Sigmoid colon (tissue), 7 donors: ENCODE data around the gene TXNDC2. TPM values are rescaled to one million over a fixed set of nuclear protein-coding genes. Genes with fewer than 3 reads are reported as not detected.

Experiments used
- DNase-seq: peaks from one replicate; pipeline ENCODE4 v3.0.0-alpha.2; 2019
- H3K27ac ChIP-seq, 4 donors: fragments of 200-600 bp; sonication (generic); one replicate each; pipeline ENCODE4 v1.5.1; 2016 to 2019; ENCODE audit warnings: mild to moderate bottlenecking in 1 of 4
- H3K27me3 ChIP-seq, 3 donors: fragments of 200-600 bp; sonication (generic); one replicate each; pipeline ENCODE4 v1.5.1; 2019; ENCODE audit warnings: mild to moderate bottlenecking in 1 of 3
- H3K36me3 ChIP-seq, 4 donors: fragments of 200-600 bp; sonication (generic); one replicate each; pipeline ENCODE4 v1.5.1; 2016 to 2019
- H3K4me1 ChIP-seq, 4 donors: fragments of 200-600 bp; sonication (generic); one replicate each; pipeline ENCODE4 v1.5.1; 2017 to 2019
- H3K4me3 ChIP-seq, 4 donors: fragments of 200-600 bp; sonication (generic); one replicate each; pipeline ENCODE4 v1.5.1; 2017 to 2019; ENCODE audit warnings: mild to moderate bottlenecking in 2 of 4, moderate library complexity in 1 of 4
- H3K9me3 ChIP-seq, 4 donors: fragments of 200-600 bp in 3 of 4; sonication (generic) in 3 of 4; one replicate each; pipeline versions ENCODE4 v1.5.1 to v1.6.1; 2013 to 2019
- EP300 ChIP-seq, 4 donors: sonication (generic); formaldehyde crosslinking; IDR thresholded peaks; one replicate each; pipeline ENCODE4 v1.6.1; 2017; ENCODE audit warnings: antibody characterized with exemption in 4 of 4
- POLR2A ChIP-seq, 2 donors: fragments of 450-650 bp; IDR thresholded peaks; one replicate each; pipeline ENCODE4 v1.6.1; 2016; ENCODE audit warnings: antibody characterized with exemption in 2 of 2, mild to moderate bottlenecking in 2 of 2, moderate library complexity in 2 of 2
- POLR2AphosphoS5 ChIP-seq, 4 donors: sonication (generic); formaldehyde crosslinking; IDR thresholded peaks; one replicate each; pipeline ENCODE4 v1.6.1; 2017; ENCODE audit warnings: antibody characterized with exemption in 4 of 4
- WGBS, 2 donors: extraction: QIAGEN DNeasy Blood & Tissue Kit; methylation state at CpG; one replicate each; pipeline ENCODE4 v1.1.7; 2013; 5-methylcytosine and 5-hydroxymethylcytosine counted together
- intact Hi-C: fragments of 100-400 bp; cut with DNase I; formaldehyde crosslinking; loops from one replicate; pipeline ENCODE4 v1.15.1; 2023
- polyA plus RNA-seq, 3 donors: library from polyadenylated mRNA; stranded (reverse); fragments of 200-250 nt; gene quantifications; one replicate each; pipeline ENCODE4 v1.2.3, GENCODE V29; 2013
- total RNA-seq, 4 donors: library from RNA; depleted of rRNA; stranded (reverse); fragments of >200 nt; gene quantifications; one replicate each; pipeline ENCODE4 v1.1.0, GENCODE V29; 2016
- TF ChIP-seq, protein P1 (sequence below), 4 experiments: fragments of 450-650 bp in 3 of 4; fragments of 200-600 bp in 1 of 4; IDR thresholded peaks; one replicate each; pipeline ENCODE4 v1.5.1; 2016 to 2019; ENCODE audit warnings: antibody characterized with exemption in 4 of 4, mild to moderate bottlenecking in 3 of 4, moderate library complexity in 2 of 4
- donor health status: healthy with polysubstance abuse.
- donor health status: Bipolar disorder and iron deficiency.
- donor health status: healthy.

Gene TXNDC2
- total and polyA plus RNA-seq, 7 donors = 0.04 TPM; not detected in 6

DNA sequence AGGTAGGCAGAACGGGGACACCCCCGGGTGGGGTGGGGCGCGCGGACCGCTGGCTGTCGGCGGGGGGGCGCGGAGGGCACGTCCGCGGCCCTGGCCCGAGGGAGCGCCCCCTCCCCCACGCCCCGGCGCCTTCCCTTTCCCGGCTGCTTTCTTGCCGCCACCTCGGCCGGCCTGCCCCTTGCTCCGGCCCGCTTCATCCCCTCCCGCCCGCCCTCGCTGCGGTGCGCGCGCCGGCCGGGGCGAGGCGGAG is 28.5 kb downstream of the TXNDC2 start:
- intact Hi-C loops = loop anchor here (2.0 to 10.0 kb wide), 5 partner anchors 59 to 339 kb away; partner anchors contain the start of genes PPP4R1 and RAB31
- Histone ChIP-seq H3K4me3 (peak overlapping the region; percentile 89 to 95 (median 90)), H3K4me1 (peaks cover 0 to 46% (median 40%) of the 10 kb centered on the region in 4 donors), H3K36me3 (no peaks in the 10 kb centered on the region), H3K27ac (peak overlapping the region; percentile 98 to 100 (median 100)), H3K27me3 (no peaks in the 10 kb centered on the region), H3K9me3 (no peaks in the 10 kb centered on the region)
- TF ChIP-seq POLR2AphosphoS5 (IDR thresholded peaks at IDR 0.05) (no peak), POLR2A (IDR thresholded peaks at IDR 0.05) (no peak), EP300 (IDR thresholded peaks at IDR 0.05) (no peak)
- TF ChIP-seq, protein P1, sequence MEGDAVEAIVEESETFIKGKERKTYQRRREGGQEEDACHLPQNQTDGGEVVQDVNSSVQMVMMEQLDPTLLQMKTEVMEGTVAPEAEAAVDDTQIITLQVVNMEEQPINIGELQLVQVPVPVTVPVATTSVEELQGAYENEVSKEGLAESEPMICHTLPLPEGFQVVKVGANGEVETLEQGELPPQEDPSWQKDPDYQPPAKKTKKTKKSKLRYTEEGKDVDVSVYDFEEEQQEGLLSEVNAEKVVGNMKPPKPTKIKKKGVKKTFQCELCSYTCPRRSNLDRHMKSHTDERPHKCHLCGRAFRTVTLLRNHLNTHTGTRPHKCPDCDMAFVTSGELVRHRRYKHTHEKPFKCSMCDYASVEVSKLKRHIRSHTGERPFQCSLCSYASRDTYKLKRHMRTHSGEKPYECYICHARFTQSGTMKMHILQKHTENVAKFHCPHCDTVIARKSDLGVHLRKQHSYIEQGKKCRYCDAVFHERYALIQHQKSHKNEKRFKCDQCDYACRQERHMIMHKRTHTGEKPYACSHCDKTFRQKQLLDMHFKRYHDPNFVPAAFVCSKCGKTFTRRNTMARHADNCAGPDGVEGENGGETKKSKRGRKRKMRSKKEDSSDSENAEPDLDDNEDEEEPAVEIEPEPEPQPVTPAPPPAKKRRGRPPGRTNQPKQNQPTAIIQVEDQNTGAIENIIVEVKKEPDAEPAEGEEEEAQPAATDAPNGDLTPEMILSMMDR (IDR thresholded peaks at IDR 0.05) = no peak
- WGBS, 2 donors = 1% methylated on average over 35 of the region's 35 CpGs
- DNase-seq = no peak

- peaks cover 0 to 51% (median 43%) of the 10 kb centered on the region in 4 donors for H3K4me1 ChIP-seq
- H3K27ac ChIP-seq = peak overlapping the region; percentile 98 to 100 (median 100)
- intact Hi-C loops = loop anchor here (2.0 to 10.0 kb wide), 5 partner anchors 60 to 340 kb away; partner anchors contain the start of genes PPP4R1 and RAB31
- H3K27me3 ChIP-seq = no peaks in the 10 kb centered on the region
- no peaks in the 10 kb centered on the region for H3K36me3 ChIP-seq
- DNase-seq = peak; percentile 84
- TF ChIP-seq POLR2AphosphoS5 (IDR thresholded peaks at IDR 0.05) (peak; percentile 25 to 70 (median 64)), POLR2A (IDR thresholded peaks at IDR 0.05) (no peak)
- TF ChIP-seq, protein P1 (IDR thresholded peaks at IDR 0.05) = no peak
- 0% methylated on average over 77 of the region's 77 CpGs for WGBS, 2 donors
- H3K4me3 ChIP-seq = peak overlapping the region; percentile 89 to 95 (median 90)
- no peaks in the 10 kb centered on the region for H3K9me3 ChIP-seq
These were observed 29.0 kb downstream of the TXNDC2 start for GRCh38 chr18:9914584-9915290.

GRCh38 chr18:9915291-9916076 is 29.7 kb downstream of the TXNDC2 start:
- WGBS, 2 donors = 2 to 11% methylated on average over 5 of the region's 5 CpGs
- Histone ChIP-seq H3K9me3 (no peaks in the 10 kb centered on the region), H3K27me3 (no peaks in the 10 kb centered on the region), H3K4me3 (peak overlapping the region; percentile 89 to 95 (median 90)), H3K27ac (peak overlapping the region; percentile 98 to 100 (median 100)), H3K36me3 (no peaks in the 10 kb centered on the region), H3K4me1 (peaks cover 0 to 58% (median 51%) of the 10 kb centered on the region in 4 donors)
- intact Hi-C loops = loop anchor here (2.0 to 10.0 kb wide), 2 partner anchors 61 to 341 kb away; no protein-coding TSS in a partner anchor
- DNase-seq = no peak
- TF ChIP-seq EP300 (IDR thresholded peaks at IDR 0.05) (no peak), POLR2AphosphoS5 (IDR thresholded peaks at IDR 0.05) (no peak), POLR2A (IDR thresholded peaks at IDR 0.05) (no peak)
- TF ChIP-seq, protein P1 (IDR thresholded peaks at IDR 0.05) = no peak

DNA sequence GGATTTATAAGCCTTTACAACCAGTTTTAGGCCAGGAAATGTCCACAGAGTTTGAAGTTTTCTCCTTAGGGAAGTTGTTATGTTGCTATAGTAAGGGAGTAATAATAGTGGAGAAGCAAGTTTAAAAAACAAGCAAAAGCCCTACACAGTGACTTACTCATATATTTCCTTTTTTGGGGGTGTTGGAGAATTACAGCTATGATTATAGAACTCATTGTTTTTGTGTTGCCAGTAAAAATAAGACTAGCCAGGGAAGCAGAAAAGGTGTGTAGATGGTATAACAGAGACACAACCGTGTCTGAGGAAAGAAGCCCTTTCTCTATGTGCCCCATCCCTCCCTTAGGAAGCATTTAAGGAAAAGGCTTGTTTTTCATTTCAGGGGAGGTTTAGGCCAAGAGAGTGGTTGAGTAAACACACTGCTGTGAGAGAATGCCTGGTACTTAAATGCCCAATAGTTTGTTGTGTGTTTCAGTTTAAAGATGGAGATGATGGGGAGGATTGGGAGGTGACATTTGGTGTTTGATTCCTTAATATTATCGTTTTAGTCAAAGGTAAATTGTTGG is 30.4 kb downstream of the TXNDC2 start:
- Histone ChIP-seq H3K4me1 (peaks cover 0 to 65% (median 58%) of the 10 kb centered on the region in 4 donors), H3K36me3 (no peaks in the 10 kb centered on the region), H3K9me3 (no peaks in the 10 kb centered on the region), H3K4me3 (peak overlapping the region; percentile 89 to 95 (median 90)), H3K27ac (peak overlapping the region; percentile 98 to 100 (median 100)), H3K27me3 (no peaks in the 10 kb centered on the region)
- 2 to 16% methylated on average over 2 of the region's 2 CpGs for WGBS, 2 donors
- TF ChIP-seq POLR2AphosphoS5 (IDR thresholded peaks at IDR 0.05) = peak in 1 of 4 donors; percentile 28
- TF ChIP-seq, protein P1 (IDR thresholded peaks at IDR 0.05) = no peak
- intact Hi-C loops = loop anchor here (10.0 kb wide), 1 partner anchor 341 kb away; no protein-coding TSS in a partner anchor
- DNase-seq = no peak
